SW480 (cell line): ENCODE data around the gene SARNP.

Source experiments
- DNase-seq: peaks from one replicate; pipeline ENCODE4 v3.0.0-alpha.2; 2016; ENCODE audit warnings: low spot score

The SARNP gene

GRCh38 chr12:55724226-55724939 is 93.1 kb downstream of the SARNP start:
- peak; percentile 71 for DNase-seq

- no peak for DNase-seq
These were observed 93.9 kb downstream of the SARNP start for GRCh38 chr12:55723516-55724225.

- no peak for DNase-seq
These were observed 94.6 kb downstream of the SARNP start for GRCh38 chr12:55722948-55723347.

GRCh38 chr12:55721601-55722213 is 95.8 kb downstream of the SARNP start:
- DNase-seq, result no peak

GRCh38 chr12:55720894-55721444 is 96.6 kb downstream of the SARNP start:
- peak; percentile 96 for DNase-seq

GRCh38 chr12:55720071-55720564 is 97.4 kb downstream of the SARNP start, which contains the start of gene RDH5:
TSS of gene RDH5 (plus strand) at chr12:55720393. CDS start at chr12:55721185, 792 bp downstream.
- DNase-seq, result peak; percentile 91

- DNase-seq, result no peak
These were observed 98.2 kb downstream of the SARNP start for GRCh38 chr12:55719371-55719770.

GRCh38 chr12:55718624-55719275 is 98.8 kb downstream of the SARNP start:
- no peak for DNase-seq

GRCh38 chr12:55718015-55718414 is 99.5 kb downstream of the SARNP start:
- peak; percentile 89 for DNase-seq

GRCh38 chr12:55717011-55718007 is 100.2 kb downstream of the SARNP start:
- DNase-seq, result peak; percentile 72

GRCh38 chr12:55716582-55716957 is 101.0 kb downstream of the SARNP start:
- DNase-seq, result no peak

- DNase-seq, result peak; percentile 88
These were observed 101.5 kb downstream of the SARNP start, which contains the start of gene BLOC1S1 for GRCh38 chr12:55715833-55716581. TSS of gene BLOC1S1 (plus strand) at chr12:55716046. CDS start at chr12:55716052, 6 bp downstream.

- no peak for DNase-seq
These were observed 102.3 kb downstream of the SARNP start for GRCh38 chr12:55715169-55715764.

GRCh38 chr12:55713721-55714120 is 103.8 kb downstream of the SARNP start:
- no peak for DNase-seq

GRCh38 chr12:55712700-55713415 is 104.7 kb downstream of the SARNP start:
- no peak for DNase-seq

GRCh38 chr12:55711786-55712553 is 105.6 kb downstream of the SARNP start:
- no peak for DNase-seq

- DNase-seq, result no peak
These were observed 108.8 kb downstream of the SARNP start for GRCh38 chr12:55708695-55709233.
